ENCODE results near the gene SAMD11.

GRCh38 chr1:925561-926421, 2.1 kb downstream of the SAMD11 start:
- TF ChIP-seq CTCF (IDR thresholded peaks at IDR 0.05; ENCODE audit: low read length) (no peak), EZH2 (optimal IDR thresholded peaks at IDR 0.05; ENCODE audit: low read depth, low read length) (peak; percentile 44), EZH2phosphoT487 (IDR thresholded peaks at IDR 0.05; ENCODE audit: low read length) (peak; percentile 74; the same call in 1 of the 2 replicates)
